OCI-LY1 (cell line): ENCODE data around the gene ARHGAP10.

ENCODE experiments used
- EZH2 ChIP-seq: fragments of 200-600 bp; sonication (generic), shearing (Covaris generic); IDR thresholded peaks from 2 replicates; pipeline ENCODE4 v1.8.0; 2017; ENCODE audit warnings: borderline replicate concordance, mixed run types, mild to moderate bottlenecking, antibody characterized with exemption, low read length, moderate library complexity, mixed read lengths
- TF ChIP-seq, protein P1 (sequence below): fragments of 200-600 bp; sonication (generic), shearing (Covaris generic); IDR thresholded peaks from 2 replicates; pipeline ENCODE4 v1.5.1; 2017; ENCODE audit warnings: mild to moderate bottlenecking, antibody characterized with exemption, low read length, moderate library complexity, mixed read lengths

DNA sequence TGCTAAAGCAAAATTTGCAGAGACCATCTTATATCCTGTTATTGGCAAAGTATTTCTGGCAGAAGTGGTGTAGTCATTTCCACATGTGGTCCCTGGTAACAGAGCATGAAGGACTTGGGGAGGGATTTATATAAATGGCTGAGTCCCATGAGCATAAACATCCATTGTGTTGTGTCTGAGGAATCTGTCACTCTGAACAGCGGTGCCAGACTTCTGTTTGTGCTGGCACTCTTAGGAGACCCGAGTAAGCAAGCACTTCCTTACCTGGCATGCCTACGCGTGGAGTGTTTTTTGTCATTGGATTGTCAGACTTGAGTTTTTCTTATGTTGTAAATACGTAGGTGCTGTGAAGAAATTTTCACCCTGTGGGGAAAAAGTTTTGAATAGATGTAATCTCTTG is 285.9 kb downstream of the ARHGAP10 start:
- TF ChIP-seq, protein P1, sequence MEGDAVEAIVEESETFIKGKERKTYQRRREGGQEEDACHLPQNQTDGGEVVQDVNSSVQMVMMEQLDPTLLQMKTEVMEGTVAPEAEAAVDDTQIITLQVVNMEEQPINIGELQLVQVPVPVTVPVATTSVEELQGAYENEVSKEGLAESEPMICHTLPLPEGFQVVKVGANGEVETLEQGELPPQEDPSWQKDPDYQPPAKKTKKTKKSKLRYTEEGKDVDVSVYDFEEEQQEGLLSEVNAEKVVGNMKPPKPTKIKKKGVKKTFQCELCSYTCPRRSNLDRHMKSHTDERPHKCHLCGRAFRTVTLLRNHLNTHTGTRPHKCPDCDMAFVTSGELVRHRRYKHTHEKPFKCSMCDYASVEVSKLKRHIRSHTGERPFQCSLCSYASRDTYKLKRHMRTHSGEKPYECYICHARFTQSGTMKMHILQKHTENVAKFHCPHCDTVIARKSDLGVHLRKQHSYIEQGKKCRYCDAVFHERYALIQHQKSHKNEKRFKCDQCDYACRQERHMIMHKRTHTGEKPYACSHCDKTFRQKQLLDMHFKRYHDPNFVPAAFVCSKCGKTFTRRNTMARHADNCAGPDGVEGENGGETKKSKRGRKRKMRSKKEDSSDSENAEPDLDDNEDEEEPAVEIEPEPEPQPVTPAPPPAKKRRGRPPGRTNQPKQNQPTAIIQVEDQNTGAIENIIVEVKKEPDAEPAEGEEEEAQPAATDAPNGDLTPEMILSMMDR, result no peak
- TF ChIP-seq EZH2, result no peak
